ENCODE data around the gene ITGA6. TPM values are rescaled to one million over a fixed set of nuclear protein-coding genes. Genes with fewer than 3 reads are reported as not detected.

The ITGA6 gene
- polyA plus RNA-seq, 1 donor from 2014 or later = 14.4 TPM

- Histone ChIP-seq H3K9ac (ENCODE audit: low read length) (no peak overlapping the region), H3F3A (ENCODE audit: insufficient read depth, low read length, poor library complexity, severe bottlenecking) (no peaks in the 10 kb centered on the region), H3K79me2 (replicated peaks; ENCODE audit: insufficient read depth, low read length) (no peaks in the 10 kb centered on the region), H3K4me2 (ENCODE audit: low read length) (no peak overlapping the region), H3K9me2 (ENCODE audit: insufficient read depth, low read length) (no peaks in the 10 kb centered on the region), H3K27me3 (ENCODE audit: insufficient read depth, low read depth, low read length) (no peaks in the 10 kb centered on the region), H2AFZ (ENCODE audit: low read depth, low read length) (no peak overlapping the region), H3K9me3 (ENCODE audit: low read length) (no peaks in the 10 kb centered on the region), H3K4me3 (ENCODE audit: low read length) (no peak overlapping the region), H3K36me3 (ENCODE audit: insufficient read depth, low read length) (no peaks in the 10 kb centered on the region), H4K20me1 (ENCODE audit: insufficient read depth) (no peaks in the 10 kb centered on the region), H3K27ac (ENCODE audit: low read length) (no peak overlapping the region)
- TF ChIP-seq EZH2 (IDR thresholded peaks at IDR 0.05; ENCODE audit: borderline replicate concordance, insufficient read depth, low read length, poor library complexity, severe bottlenecking) (no peak), TAF1 (IDR thresholded peaks at IDR 0.05; ENCODE audit: low read depth) (no peak)
Observed at GRCh38 chr2:172481507-172482262, 54.3 kb downstream of the ITGA6 start.

- Histone ChIP-seq H3K4me3 (ENCODE audit: low read length) (no peak overlapping the region), H3K36me3 (ENCODE audit: insufficient read depth, low read length) (no peaks in the 10 kb centered on the region), H2AFZ (ENCODE audit: low read depth, low read length) (no peak overlapping the region), H3K27me3 (ENCODE audit: insufficient read depth, low read depth, low read length) (no peaks in the 10 kb centered on the region), H3K27ac (ENCODE audit: low read length) (no peak overlapping the region), H3K4me2 (ENCODE audit: low read length) (no peak overlapping the region), H3K79me2 (replicated peaks; ENCODE audit: insufficient read depth, low read length) (no peaks in the 10 kb centered on the region), H4K20me1 (ENCODE audit: insufficient read depth) (no peaks in the 10 kb centered on the region), H3F3A (ENCODE audit: insufficient read depth, low read length, poor library complexity, severe bottlenecking) (no peaks in the 10 kb centered on the region), H3K9me2 (ENCODE audit: insufficient read depth, low read length) (no peaks in the 10 kb centered on the region), H3K9ac (ENCODE audit: low read length) (no peak overlapping the region), H3K9me3 (ENCODE audit: low read length) (no peaks in the 10 kb centered on the region)
- TF ChIP-seq RAD21 (conservative IDR thresholded peaks at IDR 0.05) (peak; percentile 80), MXI1 (conservative IDR thresholded peaks at IDR 0.05; ENCODE audit: poor library complexity, severe bottlenecking) (no peak), EP300 (conservative IDR thresholded peaks at IDR 0.05; ENCODE audit: poor library complexity, severe bottlenecking) (no peak), EZH2 (IDR thresholded peaks at IDR 0.05; ENCODE audit: borderline replicate concordance, insufficient read depth, low read length, poor library complexity, severe bottlenecking) (no peak), SMC3 (conservative IDR thresholded peaks at IDR 0.05; ENCODE audit: poor library complexity) (peak; percentile 79), REST (IDR thresholded peaks at IDR 0.05; ENCODE audit: borderline replicate concordance) (no peak), POLR2AphosphoS5 (IDR thresholded peaks at IDR 0.05) (no peak), TAF1 (IDR thresholded peaks at IDR 0.05; ENCODE audit: low read depth) (no peak), CTCF (IDR thresholded peaks at IDR 0.05; ENCODE audit: poor library complexity, severe bottlenecking) (peak; percentile 77)
Observed at GRCh38 chr2:172484253-172484652, 56.9 kb downstream of the ITGA6 start.

Measured in neural cell (in vitro differentiated cells).